ENCODE data around the gene BAIAP2L1.

GRCh38 chr7:98281757-98282606, 118.9 kb downstream of the BAIAP2L1 start:
- no peak for TF ChIP-seq FOS (IDR thresholded peaks at IDR 0.05; ENCODE audit: borderline replicate concordance, insufficient read depth, low read length)
- TF ChIP-seq CTCF (IDR thresholded peaks at IDR 0.05; ENCODE audit: extremely low read depth in 1 of 2, insufficient read depth in 1 of 2, low read depth in 1 of 2, low read length in 2 of 2): no peak
- TF ChIP-seq JUN (IDR thresholded peaks at IDR 0.05; ENCODE audit: borderline replicate concordance, insufficient read depth, insufficient read length, low read depth): no peak

Data from endothelial cell of umbilical vein (primary cell).